NOMO-1 treated with dmso at 0.1 percent for 144 hours (cell line): ENCODE measurements around the gene TAB3.
A peak's percentile ranks its signal among the peaks of the same experiment; 100 is the strongest.
"Not testable (repeated sequence)": the region's sequence is repeated elsewhere in the genome, so short reads cannot be mapped to it uniquely, and the experiment has no call there.

Experiments used
- DNase-seq: peaks from one replicate; lab custom pipeline; 2025; ENCODE audit not compliant: unreplicated experiment; lab: John Stamatoyannopoulos, UW

Gene TAB3

GRCh38 chrX:30819080-30819479 lies 70.0 kb downstream of the TAB3 start:
- DNase-seq = no peak

- DNase-seq = no peak
Observed at GRCh38 chrX:30816079-30816478, 73.0 kb downstream of the TAB3 start.

GRCh38 chrX:30814978-30815377 lies 74.1 kb downstream of the TAB3 start:
- DNase-seq = peak; percentile 44

DNA sequence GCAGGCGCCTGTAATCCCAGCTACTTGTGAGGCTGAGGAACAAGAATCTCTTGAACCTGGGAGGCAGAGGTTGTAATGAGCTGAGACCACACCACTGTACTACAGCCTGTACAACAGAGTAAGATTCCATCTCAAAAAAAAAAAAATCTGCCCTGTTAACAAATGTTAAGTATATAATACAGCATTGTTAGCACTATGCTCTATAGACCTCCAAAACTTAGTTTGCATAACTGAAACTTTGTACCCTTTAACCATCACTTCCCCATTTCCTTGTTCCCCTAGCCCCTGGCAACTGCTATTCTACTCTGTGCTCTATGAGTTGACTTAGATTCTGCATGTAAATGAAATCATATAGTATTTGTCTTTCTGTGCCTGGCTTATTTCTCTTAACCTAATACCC lies 76.7 kb downstream of the TAB3 start:
- DNase-seq = peak; percentile 52

GRCh38 chrX:30806187-30806728 lies 82.8 kb downstream of the TAB3 start:
- no peak for DNase-seq

DNA sequence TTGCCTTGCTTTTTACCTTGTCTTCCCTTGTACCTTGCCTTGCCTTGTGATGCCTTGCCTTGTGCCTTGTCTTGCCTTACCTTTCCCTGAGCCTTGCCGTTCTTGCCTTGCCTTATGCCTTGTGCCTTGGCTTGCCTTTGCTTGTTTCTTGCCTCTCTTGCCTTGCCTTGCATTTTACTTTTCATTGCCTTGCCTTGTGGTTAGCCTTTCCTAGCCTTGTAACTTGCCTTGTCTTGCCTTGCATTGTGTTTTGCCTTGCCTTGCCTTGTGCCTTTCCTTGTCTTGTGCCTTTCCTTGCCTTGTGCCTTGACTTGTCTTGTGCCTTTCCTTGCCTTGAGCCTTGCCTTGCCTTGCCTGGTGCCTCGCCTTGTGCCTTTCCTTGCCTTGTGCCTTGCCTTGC lies 84.6 kb downstream of the TAB3 start:
- no peak for DNase-seq

- DNase-seq = no peak
Observed at GRCh38 chrX:30800901-30801300, 88.2 kb downstream of the TAB3 start.

DNA sequence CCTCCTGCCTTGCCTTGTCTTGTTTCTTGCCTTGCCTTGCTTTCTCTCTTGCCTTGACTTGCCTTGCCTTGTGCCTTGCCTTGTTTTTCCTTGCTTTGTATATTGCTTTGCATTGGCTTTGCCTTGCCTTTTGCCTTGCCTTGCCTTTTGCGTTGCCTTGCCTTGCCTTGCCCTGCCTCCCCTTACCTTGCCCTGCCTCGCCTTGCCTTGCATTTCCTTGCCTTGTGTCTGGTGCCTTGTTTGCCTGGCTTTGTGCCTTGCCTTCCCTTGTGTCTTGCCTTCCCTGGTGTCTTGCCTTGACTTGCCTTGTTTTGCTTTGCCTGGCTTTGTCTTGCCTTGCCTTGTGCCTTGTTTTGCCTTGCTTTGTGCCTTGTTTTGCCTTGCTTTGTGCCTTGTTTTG lies 89.7 kb downstream of the TAB3 start:
- no peak for DNase-seq

DNA sequence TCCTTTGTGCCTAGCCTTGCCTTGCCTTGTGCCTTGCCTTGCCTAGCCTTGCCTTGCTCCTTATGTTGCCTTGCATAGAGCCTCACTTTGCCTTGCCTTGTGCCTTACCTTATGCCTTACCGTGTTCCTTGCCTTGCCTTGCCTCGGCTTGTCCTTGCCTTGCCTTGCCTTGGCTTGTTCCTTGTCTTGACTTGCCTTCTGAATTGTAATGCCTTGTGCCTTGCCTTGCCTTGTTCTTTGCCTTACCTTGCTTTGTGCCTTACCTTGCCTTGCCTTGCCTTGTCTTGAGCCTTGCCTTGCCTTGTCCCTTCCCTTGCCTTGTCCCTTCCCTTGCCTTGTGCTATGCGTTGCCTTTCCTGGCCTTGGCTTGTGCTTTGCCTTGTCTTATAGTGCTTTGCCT lies 90.2 kb downstream of the TAB3 start:
- no peak for DNase-seq

- DNase-seq = not testable (repeated sequence)
Observed at GRCh38 chrX:30797301-30797700, 91.8 kb downstream of the TAB3 start.

DNA sequence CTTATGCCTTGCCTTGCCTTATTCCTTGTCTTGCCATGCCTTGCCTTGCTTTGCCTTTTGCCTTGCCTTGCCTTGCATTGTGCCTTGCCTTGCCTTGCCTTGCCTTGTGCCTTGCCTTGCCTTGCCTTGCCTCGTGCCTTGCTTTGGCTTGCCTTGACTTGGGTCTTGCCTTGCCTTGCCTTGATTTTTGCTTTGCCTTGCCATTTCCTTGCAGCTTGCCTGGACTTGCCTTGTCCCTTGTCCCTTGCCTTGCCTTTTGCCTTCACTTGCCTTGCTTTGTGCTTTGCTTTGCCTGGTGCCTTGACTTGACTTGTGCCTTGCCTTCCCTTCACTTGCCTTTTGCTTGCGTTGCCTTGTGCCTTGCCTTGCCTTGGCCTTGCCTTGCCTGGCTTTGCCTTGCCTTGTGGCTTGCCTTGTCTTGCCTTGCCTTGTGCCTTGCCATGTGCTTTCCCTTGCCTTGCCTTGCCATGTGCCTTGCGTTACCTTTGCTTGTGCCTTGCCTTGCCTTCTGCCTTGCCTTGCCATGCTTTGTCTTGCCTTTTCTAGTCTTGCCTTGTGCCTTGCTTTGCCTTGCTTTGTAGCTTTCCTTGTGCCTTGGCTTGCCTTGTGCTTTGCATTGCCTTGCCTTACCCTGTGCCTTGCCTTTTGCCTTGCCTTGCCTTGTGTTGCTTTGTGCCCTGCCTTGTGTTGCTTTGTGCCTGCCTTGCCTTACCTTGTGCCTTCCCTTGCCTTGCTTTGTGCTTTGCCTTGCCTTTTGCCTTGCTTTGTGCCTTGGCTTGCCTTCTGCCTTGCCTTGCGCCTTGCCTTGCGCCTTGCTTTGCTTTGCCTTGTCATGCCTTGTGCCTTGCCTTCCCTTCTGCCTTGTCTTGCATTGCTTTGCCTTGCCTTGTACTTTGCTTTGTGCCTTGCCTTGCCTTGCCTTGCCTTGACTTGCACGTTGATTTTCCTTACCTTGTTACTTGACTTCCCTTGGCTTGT lies 92.8 kb downstream of the TAB3 start:
- DNase-seq = no peak

DNA sequence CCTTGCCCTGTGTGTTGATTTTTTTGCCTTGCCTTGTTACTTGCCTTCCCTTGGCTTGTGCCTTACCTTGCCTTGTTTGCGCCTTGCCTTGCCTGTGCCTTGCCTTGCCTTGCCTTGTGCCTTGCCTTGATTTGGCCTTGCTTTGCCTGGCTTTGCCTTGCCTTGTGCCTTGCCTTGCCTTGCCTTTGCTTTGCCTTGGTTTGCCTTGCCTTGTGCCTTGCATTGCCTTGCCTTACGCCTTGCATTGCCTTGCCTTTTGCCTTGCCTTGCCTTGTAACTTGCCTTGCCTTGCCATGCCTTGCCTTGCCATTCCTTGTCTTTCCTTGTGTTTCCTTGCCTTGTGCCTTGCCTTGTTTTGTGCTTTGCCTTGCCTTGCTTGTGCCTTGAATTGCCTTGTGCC lies 94.6 kb downstream of the TAB3 start:
- DNase-seq = no peak

DNA sequence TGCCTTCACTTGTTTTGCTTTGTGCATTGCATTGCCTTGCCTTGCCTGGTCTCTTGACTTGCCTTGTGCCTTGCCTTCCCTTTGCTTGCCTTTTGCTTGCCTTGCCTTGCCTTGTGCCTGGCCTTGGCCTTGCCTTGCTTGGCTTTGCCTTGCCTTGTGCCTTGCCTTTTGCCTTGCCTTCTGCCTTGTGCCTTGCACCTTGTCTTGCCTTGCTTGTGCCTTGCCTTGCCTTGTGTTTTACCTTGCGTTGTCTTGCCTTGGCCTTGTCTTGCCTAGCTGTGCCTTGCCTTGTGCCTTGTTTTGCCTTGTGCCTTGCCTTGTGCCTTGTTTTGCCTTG lies 95.3 kb downstream of the TAB3 start:
- no peak for DNase-seq

- no peak for DNase-seq
Observed at GRCh38 chrX:30793075-30793766, 95.8 kb downstream of the TAB3 start.

GRCh38 chrX:30791296-30792278 lies 97.5 kb downstream of the TAB3 start:
- no peak for DNase-seq

- DNase-seq = no peak
Observed at GRCh38 chrX:30787012-30787411, 102.0 kb downstream of the TAB3 start.

DNA sequence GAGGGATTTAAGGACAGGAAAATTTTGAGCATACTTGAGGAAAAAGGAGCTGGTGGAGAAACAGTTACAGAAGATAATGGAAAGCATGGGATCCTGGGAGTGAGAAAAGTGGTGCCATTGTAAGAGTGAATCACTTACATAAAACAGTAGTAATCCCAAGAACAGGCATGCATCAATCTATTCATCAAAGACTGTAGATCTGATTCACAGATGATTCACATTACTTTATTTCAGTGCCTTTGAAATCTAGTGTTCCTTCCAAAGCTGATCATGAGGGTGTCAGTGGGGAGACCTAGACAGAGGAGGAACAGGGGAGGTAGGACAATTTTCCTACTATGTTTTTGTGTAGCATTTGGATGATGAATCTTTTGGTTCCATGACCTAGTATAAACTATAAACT lies 102.7 kb downstream of the TAB3 start:
- DNase-seq = no peak

DNA sequence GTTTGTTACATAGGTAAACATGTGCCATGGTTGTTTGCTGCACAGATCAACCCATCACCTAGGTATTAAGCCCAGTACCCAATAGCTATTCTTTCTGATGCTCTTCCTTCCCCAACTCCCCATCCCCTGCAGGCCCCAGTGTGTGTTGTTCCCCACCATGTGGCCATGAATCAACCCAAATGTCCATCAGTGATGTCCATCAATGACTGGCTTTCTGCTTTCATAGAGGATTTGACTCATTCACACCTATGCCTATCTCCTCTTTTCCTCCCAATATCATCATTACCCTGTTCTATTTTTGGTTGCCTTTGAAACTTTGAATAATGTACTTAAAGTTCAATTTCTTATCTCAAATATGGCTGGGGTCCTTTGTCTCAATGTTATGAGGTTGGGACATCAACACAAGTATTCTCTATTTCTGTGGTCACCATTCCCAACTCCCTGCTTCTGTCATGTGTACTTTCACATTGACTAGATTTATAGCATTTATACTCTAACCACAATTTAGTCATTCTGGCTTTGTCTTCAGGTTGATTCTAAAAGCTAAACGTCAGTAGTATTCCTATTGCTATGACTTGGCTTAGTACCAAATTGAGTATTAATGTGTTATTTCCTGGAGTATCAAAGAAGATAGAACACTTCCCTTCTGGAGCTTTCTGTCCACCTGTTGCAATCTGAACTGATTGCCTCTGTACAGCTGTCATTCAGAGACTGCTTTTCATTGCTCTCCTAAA lies 107.2 kb downstream of the TAB3 start:
- DNase-seq = no peak

GRCh38 chrX:30779453-30780030 lies 109.5 kb downstream of the TAB3 start:
- no peak for DNase-seq

DNA sequence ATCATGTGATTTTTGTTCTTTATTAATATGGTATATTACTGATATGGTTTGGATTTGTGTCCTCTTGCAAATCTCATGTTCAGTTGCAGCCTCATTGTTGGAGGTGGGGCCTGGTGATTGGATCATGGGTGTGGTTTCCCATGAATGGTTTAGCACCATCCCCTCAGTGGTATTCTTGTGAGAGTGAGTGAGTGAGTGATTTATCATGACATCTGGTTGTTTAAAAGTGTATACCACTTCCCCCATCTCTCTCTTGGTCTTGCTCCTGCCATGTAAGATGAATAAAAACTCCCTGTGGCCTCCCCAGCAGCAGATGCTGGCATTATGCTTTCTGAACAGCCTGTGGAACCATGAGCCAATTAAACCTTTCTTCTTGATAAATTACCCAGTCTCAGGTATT lies 111.5 kb downstream of the TAB3 start:
- no peak for DNase-seq
